GM18873 (cell line): Measurements from ENCODE around the gene NOTUM.
A peak's percentile ranks its signal among the peaks of the same experiment; 100 is the strongest.

Experiments
- ATAC-seq: cut with Tn5 transposase; IDR thresholded peaks from one replicate; pipeline ENCODE4 v1.9.1; 2021; ENCODE audit warnings: mild to moderate bottlenecking, moderate library complexity, moderate number of reproducible peaks; ENCODE audit not compliant: unreplicated experiment, low FRiP score

NOTUM gene

GRCh38 chr17:81980122-81980521 lies 19.1 kb upstream of the NOTUM start:
- ATAC-seq: no peak

GRCh38 chr17:81978524-81979298 lies 17.7 kb upstream of the NOTUM start:
- no peak for ATAC-seq

- ATAC-seq: peak; percentile 65
Observed at GRCh38 chr17:81977211-81977808, 16.3 kb upstream of the NOTUM start, which contains the start of gene ASPSCR1. TSS of gene ASPSCR1 (plus strand) at chr17:81977629. CDS start at chr17:81977647, 18 bp downstream.

- ATAC-seq: peak; percentile 17
Observed at GRCh38 chr17:81976332-81977210, 15.6 kb upstream of the NOTUM start.

- ATAC-seq: no peak
Observed at GRCh38 chr17:81973432-81973831, 12.4 kb upstream of the NOTUM start.

GRCh38 chr17:81968850-81969812 lies 8.1 kb upstream of the NOTUM start:
- ATAC-seq: no peak

GRCh38 chr17:81968396-81968745 lies 7.4 kb upstream of the NOTUM start:
- no peak for ATAC-seq

GRCh38 chr17:81967533-81968395 lies 6.8 kb upstream of the NOTUM start:
- ATAC-seq: no peak

GRCh38 chr17:81967244-81967532 lies 6.2 kb upstream of the NOTUM start:
- no peak for ATAC-seq

- no peak for ATAC-seq
Observed at GRCh38 chr17:81966343-81967243, 5.6 kb upstream of the NOTUM start.

- ATAC-seq: no peak
Observed at GRCh38 chr17:81964081-81964849, 3.3 kb upstream of the NOTUM start.

GRCh38 chr17:81962499-81963441 lies 1.8 kb upstream of the NOTUM start:
- no peak for ATAC-seq

GRCh38 chr17:81961521-81962498 lies 823 bp upstream of the NOTUM start:
- no peak for ATAC-seq

- ATAC-seq: no peak
Observed at GRCh38 chr17:81960130-81960958, 643 bp downstream of the NOTUM start.
